Lower leg skin (tissue), 4 donors: ENCODE results near the gene PRICKLE2. TPM values are rescaled to one million over a fixed set of nuclear protein-coding genes. Genes with fewer than 3 reads are reported as not detected.

ENCODE experiments used
- DNase-seq, 2 donors: peaks; one replicate each; pipeline ENCODE4 v3.0.0-alpha.2; 2019; ENCODE audit warnings: low spot score in 2 of 2
- H3K4me3 ChIP-seq: fragments of 200-600 bp; sonication (generic); 2 replicates; pipeline ENCODE4 v1.5.1; 2017; ENCODE audit warnings: mild to moderate bottlenecking, low read depth; ENCODE audit not compliant: poor library complexity, severe bottlenecking
- CTCF ChIP-seq, 3 donors: fragments of 450-650 bp; IDR thresholded peaks; one replicate each; pipeline ENCODE4 v1.5.1; 2016; ENCODE audit warnings: antibody characterized with exemption in 3 of 3, mild to moderate bottlenecking in 3 of 3, moderate library complexity in 2 of 3
- POLR2A ChIP-seq, 2 donors: fragments of 450-650 bp; IDR thresholded peaks; one replicate each; pipeline ENCODE4 v1.6.1; 2016 to 2017; ENCODE audit warnings: antibody characterized with exemption in 2 of 2, mild to moderate bottlenecking in 1 of 2, moderate library complexity in 1 of 2
- WGBS, 2 donors: methylation state at CpG; one replicate each; pipeline ENCODE4 v1.1.5; 2018; 5-methylcytosine and 5-hydroxymethylcytosine counted together
- intact Hi-C: fragments of 100-400 bp; cut with DNase I; formaldehyde crosslinking; loops from one replicate; pipeline ENCODE4 v1.15.0; 2023; ENCODE audit warnings: low total_unique reads
- total RNA-seq, 4 donors: library from RNA; depleted of rRNA; stranded (reverse); fragments of >200 nt; gene quantifications; one replicate each; pipeline ENCODE4 v1.1.0, GENCODE V29; 2016

The PRICKLE2 gene
- total RNA-seq, 4 donors from 2014 or later = 10.2 to 18.7 (median 11.7) TPM

GRCh38 chr3:64129581-64129980, 95.7 kb downstream of the PRICKLE2 start:
- H3K4me3 ChIP-seq = no peak overlapping the region
- WGBS, 2 donors = 87 to 88% methylated on average over 2 of the region's 2 CpGs
- intact Hi-C loops = no loop called here
- TF ChIP-seq CTCF (IDR thresholded peaks at IDR 0.05) (no peak), POLR2A (IDR thresholded peaks at IDR 0.05) (no peak)
- no peak for DNase-seq

- no peak overlapping the region for H3K4me3 ChIP-seq
- WGBS, 2 donors = 67 to 75% methylated on average over 4 of the region's 4 CpGs
- intact Hi-C loops = no loop called here
- TF ChIP-seq CTCF (IDR thresholded peaks at IDR 0.05) = no peak
- TF ChIP-seq POLR2A (IDR thresholded peaks at IDR 0.05) = no peak
- DNase-seq = no peak
Measured at GRCh38 chr3:64129106-64129505, 96.2 kb downstream of the PRICKLE2 start.

GRCh38 chr3:64125561-64125960, 99.7 kb downstream of the PRICKLE2 start:
- DNase-seq = no peak
- WGBS, 2 donors = 44 to 64% methylated on average over 2 of the region's 2 CpGs

GRCh38 chr3:64123931-64124330, 101.3 kb downstream of the PRICKLE2 start:
- WGBS, 2 donors = 77 to 78% methylated on average over 2 of the region's 2 CpGs
- intact Hi-C loops = no loop called here
- no peak overlapping the region for H3K4me3 ChIP-seq
- TF ChIP-seq POLR2A (IDR thresholded peaks at IDR 0.05) (no peak), CTCF (IDR thresholded peaks at IDR 0.05) (no peak)
- DNase-seq = no peak

More at GRCh38 chr3:64125561-64125960, 99.7 kb downstream of the PRICKLE2 start:
- TF ChIP-seq CTCF (IDR thresholded peaks at IDR 0.05) (no peak), POLR2A (IDR thresholded peaks at IDR 0.05) (no peak)
- intact Hi-C loops = no loop called here
- no peak overlapping the region for H3K4me3 ChIP-seq

- intact Hi-C loops = no loop called here
- WGBS, 2 donors = 38 to 41% methylated on average over 2 to 3 of the region's 3 CpGs
Measured at GRCh38 chr3:64122476-64122875, 102.8 kb downstream of the PRICKLE2 start.

More at GRCh38 chr3:64122476-64122875, 102.8 kb downstream of the PRICKLE2 start:
- H3K4me3 ChIP-seq = no peak overlapping the region
- no peak for DNase-seq
- no peak for TF ChIP-seq POLR2A (IDR thresholded peaks at IDR 0.05)
- TF ChIP-seq CTCF (IDR thresholded peaks at IDR 0.05) = no peak
